Measurements from ENCODE around the gene ESPNL.

DNA sequence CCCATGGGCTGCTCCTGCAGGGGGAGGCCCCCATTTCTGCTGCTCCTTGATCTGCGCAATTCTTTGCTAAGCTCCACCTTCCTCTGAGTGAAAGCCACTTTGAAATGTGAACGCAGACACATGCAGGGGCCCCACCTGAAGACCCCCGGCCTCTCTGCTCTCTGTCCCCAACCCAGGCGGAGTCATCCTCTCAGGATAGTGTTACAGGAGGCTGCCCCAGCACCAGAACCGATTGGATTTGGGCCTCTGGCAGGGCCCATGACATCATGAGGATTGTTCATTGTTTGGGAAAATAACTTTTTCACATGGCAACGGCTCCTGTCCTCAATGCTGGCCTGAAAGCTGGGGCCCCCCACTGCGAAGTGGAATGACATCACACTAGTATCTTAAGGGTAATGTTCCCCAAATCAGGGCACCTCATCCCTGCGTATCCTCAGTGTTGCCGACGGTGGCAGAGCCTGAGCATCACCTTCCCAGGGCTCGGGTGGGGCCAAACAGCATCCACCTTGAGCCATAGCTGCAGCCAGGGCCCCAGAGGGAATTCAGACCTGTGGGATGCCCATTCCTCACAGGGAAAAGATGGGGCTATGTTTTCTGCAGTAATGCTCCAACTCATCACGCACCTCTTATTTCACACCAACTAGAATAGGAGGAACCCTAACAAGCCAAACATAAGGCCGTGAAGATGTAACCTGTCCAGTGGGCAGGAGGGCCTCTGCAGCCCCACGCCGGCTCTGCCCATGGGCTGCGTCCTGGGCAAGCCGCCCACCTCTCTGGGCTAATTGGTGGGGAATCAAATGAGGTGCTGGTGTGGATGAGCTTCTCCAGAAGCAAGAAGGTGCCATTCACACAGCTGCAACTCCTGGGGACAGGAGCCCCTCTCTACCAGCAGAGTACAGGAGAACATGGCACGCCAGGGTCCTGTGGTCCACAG is 55.9 kb downstream of the ESPNL start:
- TF ChIP-seq, protein P1, sequence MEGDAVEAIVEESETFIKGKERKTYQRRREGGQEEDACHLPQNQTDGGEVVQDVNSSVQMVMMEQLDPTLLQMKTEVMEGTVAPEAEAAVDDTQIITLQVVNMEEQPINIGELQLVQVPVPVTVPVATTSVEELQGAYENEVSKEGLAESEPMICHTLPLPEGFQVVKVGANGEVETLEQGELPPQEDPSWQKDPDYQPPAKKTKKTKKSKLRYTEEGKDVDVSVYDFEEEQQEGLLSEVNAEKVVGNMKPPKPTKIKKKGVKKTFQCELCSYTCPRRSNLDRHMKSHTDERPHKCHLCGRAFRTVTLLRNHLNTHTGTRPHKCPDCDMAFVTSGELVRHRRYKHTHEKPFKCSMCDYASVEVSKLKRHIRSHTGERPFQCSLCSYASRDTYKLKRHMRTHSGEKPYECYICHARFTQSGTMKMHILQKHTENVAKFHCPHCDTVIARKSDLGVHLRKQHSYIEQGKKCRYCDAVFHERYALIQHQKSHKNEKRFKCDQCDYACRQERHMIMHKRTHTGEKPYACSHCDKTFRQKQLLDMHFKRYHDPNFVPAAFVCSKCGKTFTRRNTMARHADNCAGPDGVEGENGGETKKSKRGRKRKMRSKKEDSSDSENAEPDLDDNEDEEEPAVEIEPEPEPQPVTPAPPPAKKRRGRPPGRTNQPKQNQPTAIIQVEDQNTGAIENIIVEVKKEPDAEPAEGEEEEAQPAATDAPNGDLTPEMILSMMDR (conservative IDR thresholded peaks at IDR 0.05; ENCODE audit: low read depth, low read length) = no peak
- no peak for TF ChIP-seq BHLHE40 (IDR thresholded peaks at IDR 0.05; ENCODE audit: low read depth, low read length)
- no peak for TF ChIP-seq MAFK (IDR thresholded peaks at IDR 0.05; ENCODE audit: low read depth, low read length)
- no peak for TF ChIP-seq CEBPB (IDR thresholded peaks at IDR 0.05; ENCODE audit: low read depth, low read length)
- TF ChIP-seq ELK1 (IDR thresholded peaks at IDR 0.05; ENCODE audit: borderline replicate concordance, low read depth, low read length) = no peak
- TF ChIP-seq POLR2A (IDR thresholded peaks at IDR 0.05; ENCODE audit: low read depth, low read length) = no peak
- TF ChIP-seq, protein P2, sequence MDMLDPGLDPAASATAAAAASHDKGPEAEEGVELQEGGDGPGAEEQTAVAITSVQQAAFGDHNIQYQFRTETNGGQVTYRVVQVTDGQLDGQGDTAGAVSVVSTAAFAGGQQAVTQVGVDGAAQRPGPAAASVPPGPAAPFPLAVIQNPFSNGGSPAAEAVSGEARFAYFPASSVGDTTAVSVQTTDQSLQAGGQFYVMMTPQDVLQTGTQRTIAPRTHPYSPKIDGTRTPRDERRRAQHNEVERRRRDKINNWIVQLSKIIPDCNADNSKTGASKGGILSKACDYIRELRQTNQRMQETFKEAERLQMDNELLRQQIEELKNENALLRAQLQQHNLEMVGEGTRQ (IDR thresholded peaks at IDR 0.05; ENCODE audit: low read depth, low read length) = no peak
- TF ChIP-seq MXI1 (IDR thresholded peaks at IDR 0.05; ENCODE audit: borderline replicate concordance, low read depth, low read length) = no peak
- no peak for TF ChIP-seq RCOR1 (IDR thresholded peaks at IDR 0.05; ENCODE audit: insufficient replicate concordance, low read length)
- TF ChIP-seq RFX5 (IDR thresholded peaks at IDR 0.05; ENCODE audit: low read depth, low read length) = no peak
- TF ChIP-seq RAD21 (IDR thresholded peaks at IDR 0.05; ENCODE audit: low read length) = no peak
- TF ChIP-seq MAZ (IDR thresholded peaks at IDR 0.05; ENCODE audit: borderline replicate concordance, low read depth, low read length) = no peak

Data from IMR-90 (cell line).